ENCODE data around the gene ATP10B.

ATP10B gene

GRCh38 chr5:160792732-160793529, 59.1 kb downstream of the ATP10B start:
- Histone ChIP-seq H2BK12ac (ENCODE audit: low read length in 2 of 2) (no peak overlapping the region), H3K27me3 (ENCODE audit: control insufficient read depth in 1 of 2, insufficient read depth in 1 of 2, low read length in 2 of 2) (no peaks in the 10 kb centered on the region), H3K14ac (ENCODE audit: low read length in 2 of 2) (no peak overlapping the region), H2BK15ac (ENCODE audit: low read depth, poor library complexity, severe bottlenecking) (no peak overlapping the region), H3K36me3 (ENCODE audit: control insufficient read depth in 1 of 2, insufficient read depth in 2 of 2, low read depth in 1 of 2, low read length in 2 of 2) (no peaks in the 10 kb centered on the region), H2AK5ac (ENCODE audit: low read length, severe bottlenecking) (no peak overlapping the region), H3K27ac (ENCODE audit: low read length, poor library complexity, severe bottlenecking) (no peak overlapping the region), H2AFZ (ENCODE audit: low read depth, low read length) (no peak overlapping the region), H3K23ac (ENCODE audit: low read length in 2 of 2) (no peak overlapping the region), H3K9ac (ENCODE audit: low read length) (no peak overlapping the region), H3K4me3 (ENCODE audit: insufficient read depth in 1 of 2, low read depth in 1 of 2, low read length in 2 of 2) (no peak overlapping the region), H4K91ac (ENCODE audit: low read length) (no peak overlapping the region), H3K4ac (ENCODE audit: low read depth in 1 of 2, low read length in 2 of 2) (no peak overlapping the region), H3K4me1 (ENCODE audit: control insufficient read depth, insufficient read depth, low read depth, low read length) (no peaks in the 10 kb centered on the region), H3K18ac (ENCODE audit: low read depth in 1 of 2, low read length in 2 of 2) (no peak overlapping the region), H3K9me3 (ENCODE audit: control insufficient read depth, low read length) (no peaks in the 10 kb centered on the region), H3K79me1 (replicated peaks; ENCODE audit: low read length, poor library complexity, severe bottlenecking) (no peaks in the 10 kb centered on the region), H2BK120ac (ENCODE audit: low read depth, low read length) (no peak overlapping the region), H4K8ac (ENCODE audit: low read length) (no peak overlapping the region), H3K4me2 (ENCODE audit: low read length, poor library complexity, severe bottlenecking) (no peak overlapping the region), H2BK5ac (ENCODE audit: low read depth, low read length, poor library complexity, severe bottlenecking) (no peak overlapping the region)
- WGBS: 74% methylated on average over 3 of the region's 7 CpGs
- no peak for DNase-seq

DNA sequence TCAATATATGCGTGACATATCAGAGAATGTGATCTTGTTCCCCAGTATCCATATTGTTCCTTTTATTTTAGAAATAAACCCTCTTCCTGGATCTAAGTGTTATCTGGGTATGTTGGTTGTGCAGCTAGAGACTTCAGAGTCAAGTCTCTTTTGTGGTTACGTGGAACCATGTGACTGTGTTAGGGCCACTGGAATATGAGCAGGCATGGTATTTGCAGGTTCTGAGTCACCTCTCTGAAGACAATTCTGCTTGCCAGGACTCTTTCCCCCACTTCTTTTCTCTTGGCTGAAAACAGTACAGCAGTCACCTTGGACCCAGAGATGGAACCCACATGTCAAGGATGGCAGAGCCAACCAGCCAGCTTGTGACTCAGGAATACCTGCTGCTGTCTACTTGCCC, 59.7 kb downstream of the ATP10B start:
- no peak overlapping the region for H4K91ac ChIP-seq (ENCODE audit: low read length)
- no peaks in the 10 kb centered on the region for H3K79me1 ChIP-seq (replicated peaks; ENCODE audit: low read length, poor library complexity, severe bottlenecking)
- no peak overlapping the region for H3K9ac ChIP-seq (ENCODE audit: low read length)
- H3K4me3 ChIP-seq (ENCODE audit: insufficient read depth in 1 of 2, low read depth in 1 of 2, low read length in 2 of 2): no peak overlapping the region
- no peak overlapping the region for H3K4ac ChIP-seq (ENCODE audit: low read depth in 1 of 2, low read length in 2 of 2)
- no peaks in the 10 kb centered on the region for H3K4me1 ChIP-seq (ENCODE audit: control insufficient read depth, insufficient read depth, low read depth, low read length)
- no peaks in the 10 kb centered on the region for H3K27me3 ChIP-seq (ENCODE audit: control insufficient read depth in 1 of 2, insufficient read depth in 1 of 2, low read length in 2 of 2)
- H2BK12ac ChIP-seq (ENCODE audit: low read length in 2 of 2): no peak overlapping the region
- H3K14ac ChIP-seq (ENCODE audit: low read length in 2 of 2): no peak overlapping the region
- H2AFZ ChIP-seq (ENCODE audit: low read depth, low read length): no peak overlapping the region
- no peak overlapping the region for H4K8ac ChIP-seq (ENCODE audit: low read length)
- no peak overlapping the region for H3K18ac ChIP-seq (ENCODE audit: low read depth in 1 of 2, low read length in 2 of 2)
- H3K4me2 ChIP-seq (ENCODE audit: low read length, poor library complexity, severe bottlenecking): no peak overlapping the region
- no peak overlapping the region for H3K23ac ChIP-seq (ENCODE audit: low read length in 2 of 2)
- no peak overlapping the region for H2BK15ac ChIP-seq (ENCODE audit: low read depth, poor library complexity, severe bottlenecking)
- 92% methylated on average over 1 of the region's 2 CpGs for WGBS
- no peak overlapping the region for H3K27ac ChIP-seq (ENCODE audit: low read length, poor library complexity, severe bottlenecking)
- no peak overlapping the region for H2BK5ac ChIP-seq (ENCODE audit: low read depth, low read length, poor library complexity, severe bottlenecking)
- no peaks in the 10 kb centered on the region for H3K9me3 ChIP-seq (ENCODE audit: control insufficient read depth, low read length)
- DNase-seq: no peak
- no peak overlapping the region for H2AK5ac ChIP-seq (ENCODE audit: low read length, severe bottlenecking)
- H2BK120ac ChIP-seq (ENCODE audit: low read depth, low read length): no peak overlapping the region
- H3K36me3 ChIP-seq (ENCODE audit: control insufficient read depth in 1 of 2, insufficient read depth in 2 of 2, low read depth in 1 of 2, low read length in 2 of 2): no peaks in the 10 kb centered on the region

- H4K91ac ChIP-seq (ENCODE audit: low read length): no peak overlapping the region
- no peaks in the 10 kb centered on the region for H3K79me1 ChIP-seq (replicated peaks; ENCODE audit: low read length, poor library complexity, severe bottlenecking)
- no peaks in the 10 kb centered on the region for H3K9me3 ChIP-seq (ENCODE audit: control insufficient read depth, low read length)
- H3K4ac ChIP-seq (ENCODE audit: low read depth in 1 of 2, low read length in 2 of 2): no peak overlapping the region
- 50% methylated on average over 2 of the region's 3 CpGs for WGBS
- no peak overlapping the region for H3K4me2 ChIP-seq (ENCODE audit: low read length, poor library complexity, severe bottlenecking)
- no peaks in the 10 kb centered on the region for H3K4me1 ChIP-seq (ENCODE audit: control insufficient read depth, insufficient read depth, low read depth, low read length)
- no peak overlapping the region for H2AK5ac ChIP-seq (ENCODE audit: low read length, severe bottlenecking)
- no peak overlapping the region for H3K18ac ChIP-seq (ENCODE audit: low read depth in 1 of 2, low read length in 2 of 2)
- no peak overlapping the region for H3K9ac ChIP-seq (ENCODE audit: low read length)
- no peak overlapping the region for H2BK120ac ChIP-seq (ENCODE audit: low read depth, low read length)
- H2AFZ ChIP-seq (ENCODE audit: low read depth, low read length): no peak overlapping the region
- no peaks in the 10 kb centered on the region for H3K27me3 ChIP-seq (ENCODE audit: control insufficient read depth in 1 of 2, insufficient read depth in 1 of 2, low read length in 2 of 2)
- no peak for DNase-seq
- H3K27ac ChIP-seq (ENCODE audit: low read length, poor library complexity, severe bottlenecking): no peak overlapping the region
- no peak overlapping the region for H4K8ac ChIP-seq (ENCODE audit: low read length)
- H2BK12ac ChIP-seq (ENCODE audit: low read length in 2 of 2): no peak overlapping the region
- H3K23ac ChIP-seq (ENCODE audit: low read length in 2 of 2): no peak overlapping the region
- H3K14ac ChIP-seq (ENCODE audit: low read length in 2 of 2): no peak overlapping the region
- H3K36me3 ChIP-seq (ENCODE audit: control insufficient read depth in 1 of 2, insufficient read depth in 2 of 2, low read depth in 1 of 2, low read length in 2 of 2): no peaks in the 10 kb centered on the region
- no peak overlapping the region for H2BK15ac ChIP-seq (ENCODE audit: low read depth, poor library complexity, severe bottlenecking)
- no peak overlapping the region for H3K4me3 ChIP-seq (ENCODE audit: insufficient read depth in 1 of 2, low read depth in 1 of 2, low read length in 2 of 2)
- H2BK5ac ChIP-seq (ENCODE audit: low read depth, low read length, poor library complexity, severe bottlenecking): no peak overlapping the region
Observed at GRCh38 chr5:160789219-160789859, 62.7 kb downstream of the ATP10B start.

DNA sequence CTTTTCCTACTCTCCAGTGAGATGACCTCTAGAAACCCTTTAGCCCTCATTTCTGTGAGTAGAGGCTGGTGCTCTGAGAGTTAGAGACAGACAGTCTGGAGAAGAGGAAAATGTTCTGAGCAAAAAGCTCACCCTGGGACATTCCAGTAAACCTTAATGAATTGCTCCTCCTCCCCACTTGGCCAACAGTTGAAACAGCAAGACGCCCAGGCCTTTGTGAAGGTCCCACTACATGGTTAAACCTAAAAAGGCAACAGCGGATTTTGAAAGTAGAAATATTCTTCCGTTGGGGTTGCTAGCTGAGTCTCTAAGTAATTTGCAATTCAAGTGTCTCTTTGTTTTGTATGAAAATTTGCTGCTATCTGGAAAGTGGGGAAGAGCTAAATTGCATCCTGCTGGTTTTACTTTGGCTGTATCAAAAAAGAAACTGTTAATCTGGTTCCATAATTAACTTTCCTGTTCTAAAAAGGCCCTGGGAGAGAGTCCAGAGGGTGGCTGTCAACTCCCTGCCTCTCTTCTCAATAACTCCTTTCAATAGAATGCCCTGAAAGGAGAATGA, 63.8 kb downstream of the ATP10B start:
- no peak overlapping the region for H3K4me2 ChIP-seq (ENCODE audit: low read length, poor library complexity, severe bottlenecking)
- no peak overlapping the region for H2BK15ac ChIP-seq (ENCODE audit: low read depth, poor library complexity, severe bottlenecking)
- no peak overlapping the region for H2BK5ac ChIP-seq (ENCODE audit: low read depth, low read length, poor library complexity, severe bottlenecking)
- H2BK120ac ChIP-seq (ENCODE audit: low read depth, low read length): no peak overlapping the region
- no peaks in the 10 kb centered on the region for H3K27me3 ChIP-seq (ENCODE audit: control insufficient read depth in 1 of 2, insufficient read depth in 1 of 2, low read length in 2 of 2)
- no peak overlapping the region for H3K27ac ChIP-seq (ENCODE audit: low read length, poor library complexity, severe bottlenecking)
- no peaks in the 10 kb centered on the region for H3K79me1 ChIP-seq (replicated peaks; ENCODE audit: low read length, poor library complexity, severe bottlenecking)
- H3K4me1 ChIP-seq (ENCODE audit: control insufficient read depth, insufficient read depth, low read depth, low read length): no peaks in the 10 kb centered on the region
- no peak overlapping the region for H3K4me3 ChIP-seq (ENCODE audit: insufficient read depth in 1 of 2, low read depth in 1 of 2, low read length in 2 of 2)
- H3K14ac ChIP-seq (ENCODE audit: low read length in 2 of 2): no peak overlapping the region
- no peak overlapping the region for H3K18ac ChIP-seq (ENCODE audit: low read depth in 1 of 2, low read length in 2 of 2)
- no peaks in the 10 kb centered on the region for H3K36me3 ChIP-seq (ENCODE audit: control insufficient read depth in 1 of 2, insufficient read depth in 2 of 2, low read depth in 1 of 2, low read length in 2 of 2)
- no peak for DNase-seq
- no peak overlapping the region for H2BK12ac ChIP-seq (ENCODE audit: low read length in 2 of 2)
- H3K9ac ChIP-seq (ENCODE audit: low read length): no peak overlapping the region
- H4K91ac ChIP-seq (ENCODE audit: low read length): no peak overlapping the region
- no peak overlapping the region for H3K23ac ChIP-seq (ENCODE audit: low read length in 2 of 2)
- H2AK5ac ChIP-seq (ENCODE audit: low read length, severe bottlenecking): no peak overlapping the region
- no peaks in the 10 kb centered on the region for H3K9me3 ChIP-seq (ENCODE audit: control insufficient read depth, low read length)
- H2AFZ ChIP-seq (ENCODE audit: low read depth, low read length): no peak overlapping the region
- 68% methylated on average over 3 of the region's 3 CpGs for WGBS
- no peak overlapping the region for H3K4ac ChIP-seq (ENCODE audit: low read depth in 1 of 2, low read length in 2 of 2)
- H4K8ac ChIP-seq (ENCODE audit: low read length): no peak overlapping the region

Measured in mesenchymal stem cell (in vitro differentiated cells and primary cell).